ENCODE data around the gene PTPN14. TPM values are rescaled to one million over a fixed set of nuclear protein-coding genes. Genes with fewer than 3 reads are reported as not detected.

Gene PTPN14
- total RNA-seq, 3 donors from 2014 or later = 5.8 to 49.0 (median 8.3) TPM

- H3K36me3 ChIP-seq (ENCODE audit: low read depth) = no peaks in the 10 kb centered on the region
- intact Hi-C loops (cut with DNase I, micrococcal nuclease) = no loop called here
- TF ChIP-seq CTCF (IDR thresholded peaks at IDR 0.05) = no peak
- no peaks in the 10 kb centered on the region for H3K9me3 ChIP-seq
- H3K4me1 ChIP-seq (ENCODE audit: low read depth) = no peaks in the 10 kb centered on the region
- no peak for ATAC-seq
- no peak for DNase-seq
- no peak overlapping the region for H3K4me3 ChIP-seq
These were observed 95.9 kb downstream of the PTPN14 start for GRCh38 chr1:214455479-214455878.

- H3K4me3 ChIP-seq = no peak overlapping the region
- no peak for TF ChIP-seq CTCF (IDR thresholded peaks at IDR 0.05)
- no peaks in the 10 kb centered on the region for H3K4me1 ChIP-seq (ENCODE audit: low read depth)
- ATAC-seq = no peak
- intact Hi-C loops (cut with DNase I, micrococcal nuclease) = no loop called here
- no peak for DNase-seq
- no peaks in the 10 kb centered on the region for H3K9me3 ChIP-seq
- no peaks in the 10 kb centered on the region for H3K36me3 ChIP-seq (ENCODE audit: low read depth)
These were observed 96.6 kb downstream of the PTPN14 start for GRCh38 chr1:214454569-214455396.

GRCh38 chr1:214453109-214453722, 98.2 kb downstream of the PTPN14 start:
- Histone ChIP-seq H3K4me3 (no peak overlapping the region), H3K9me3 (no peaks in the 10 kb centered on the region), H3K36me3 (ENCODE audit: low read depth) (no peaks in the 10 kb centered on the region), H3K4me1 (ENCODE audit: low read depth) (no peaks in the 10 kb centered on the region)
- intact Hi-C loops (cut with DNase I, micrococcal nuclease) = no loop called here
- no peak for TF ChIP-seq CTCF (IDR thresholded peaks at IDR 0.05)
- DNase-seq (no peak), ATAC-seq (no peak)

- H3K36me3 ChIP-seq (ENCODE audit: low read depth) = no peaks in the 10 kb centered on the region
- H3K4me1 ChIP-seq (ENCODE audit: low read depth) = no peaks in the 10 kb centered on the region
- intact Hi-C loops (cut with DNase I, micrococcal nuclease) = no loop called here
- no peak overlapping the region for H3K4me3 ChIP-seq
- no peak for DNase-seq
- ATAC-seq = no peak
- TF ChIP-seq CTCF (IDR thresholded peaks at IDR 0.05) = no peak
- H3K9me3 ChIP-seq = no peaks in the 10 kb centered on the region
These were observed 99.1 kb downstream of the PTPN14 start for GRCh38 chr1:214452152-214452784.

GRCh38 chr1:214451596-214451995, 99.8 kb downstream of the PTPN14 start:
- no peaks in the 10 kb centered on the region for H3K4me1 ChIP-seq (ENCODE audit: low read depth)
- H3K4me3 ChIP-seq = no peak overlapping the region
- no peaks in the 10 kb centered on the region for H3K36me3 ChIP-seq (ENCODE audit: low read depth)
- intact Hi-C loops (cut with DNase I, micrococcal nuclease) = no loop called here
- no peaks in the 10 kb centered on the region for H3K9me3 ChIP-seq
- no peak for TF ChIP-seq CTCF (IDR thresholded peaks at IDR 0.05)
- DNase-seq (no peak), ATAC-seq (no peak)
